ENCODE measurements around the gene VPS18.

VPS18 gene

DNA sequence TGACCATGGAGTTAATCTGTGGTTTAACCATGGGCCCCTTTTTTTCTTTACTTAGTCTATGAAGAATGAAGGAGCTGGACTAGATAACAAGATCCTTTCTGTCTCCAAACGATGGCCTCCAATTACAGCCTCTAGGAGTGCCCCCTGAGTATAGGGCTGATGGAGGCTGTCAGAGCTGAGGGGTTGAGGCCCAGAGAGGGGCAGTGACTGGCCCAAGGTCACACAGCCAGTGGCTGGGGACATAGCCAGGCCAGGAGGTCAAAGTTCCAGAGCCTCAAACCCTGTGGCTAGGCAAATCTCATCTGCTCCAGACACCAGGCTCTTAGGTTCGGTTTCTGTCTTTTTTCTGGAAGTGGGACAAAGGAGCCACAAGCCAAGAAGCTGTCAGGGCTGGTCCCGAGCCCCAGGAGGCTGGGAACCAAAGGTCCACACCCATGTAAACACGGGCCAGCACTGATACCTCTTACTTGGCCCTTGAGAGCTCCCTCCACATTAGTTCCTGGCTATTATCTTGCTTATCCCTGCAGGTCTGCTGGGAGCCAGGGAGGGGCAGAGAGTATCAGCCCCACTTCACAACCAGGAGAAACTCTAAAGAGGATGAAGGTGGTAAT lies 30.5 kb upstream of the VPS18 start:
- in situ Hi-C loops (cut with MboI; ENCODE audit: low pct_unique_long_range_greater_than_20kb, low sequenced_read_pairs) = no loop called here
- DNase-seq = no peak

DNA sequence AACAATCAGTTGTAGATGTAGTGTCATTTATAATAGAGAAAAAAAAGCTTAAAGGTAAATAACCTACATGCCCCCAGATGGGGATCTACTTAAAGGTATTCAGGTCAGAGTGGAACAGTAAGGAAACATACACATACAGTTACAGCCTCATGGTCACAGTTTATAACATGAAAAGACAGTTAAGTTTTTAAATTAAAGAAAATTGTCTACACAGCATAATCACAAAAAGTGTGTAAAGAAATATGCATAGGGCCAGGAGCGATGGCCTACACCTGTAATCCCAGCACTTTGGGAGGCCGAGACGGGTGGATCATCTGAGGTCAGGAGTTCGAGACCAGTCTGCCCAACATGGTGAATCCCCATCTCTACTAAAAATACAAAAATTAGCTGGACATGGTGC lies 27.1 kb upstream of the VPS18 start:
- DNase-seq = no peak
- in situ Hi-C loops (cut with MboI; ENCODE audit: low pct_unique_long_range_greater_than_20kb, low sequenced_read_pairs) = no loop called here

DNA sequence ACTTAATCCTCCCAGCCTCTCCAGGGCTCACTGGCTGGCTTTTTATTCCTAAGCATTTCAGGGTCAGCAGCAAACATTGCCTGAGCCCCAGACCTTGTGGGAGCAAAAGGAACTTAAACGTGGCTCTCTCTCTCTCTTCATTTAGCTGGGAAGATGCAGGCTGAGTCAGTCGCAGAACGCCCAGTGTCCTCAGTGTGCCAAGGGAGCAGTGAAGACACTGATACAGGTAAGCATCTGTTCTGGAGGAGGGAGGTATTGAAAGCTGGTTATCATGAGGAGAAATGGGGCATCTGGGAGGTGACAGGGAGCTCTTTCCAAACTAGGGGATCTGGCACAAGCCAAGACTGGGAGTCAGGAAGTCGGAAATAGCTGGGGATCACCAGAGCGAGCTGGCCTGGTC lies 24.6 kb upstream of the VPS18 start:
- DNase-seq = no peak
- in situ Hi-C loops (cut with MboI; ENCODE audit: low pct_unique_long_range_greater_than_20kb, low sequenced_read_pairs) = no loop called here

DNA sequence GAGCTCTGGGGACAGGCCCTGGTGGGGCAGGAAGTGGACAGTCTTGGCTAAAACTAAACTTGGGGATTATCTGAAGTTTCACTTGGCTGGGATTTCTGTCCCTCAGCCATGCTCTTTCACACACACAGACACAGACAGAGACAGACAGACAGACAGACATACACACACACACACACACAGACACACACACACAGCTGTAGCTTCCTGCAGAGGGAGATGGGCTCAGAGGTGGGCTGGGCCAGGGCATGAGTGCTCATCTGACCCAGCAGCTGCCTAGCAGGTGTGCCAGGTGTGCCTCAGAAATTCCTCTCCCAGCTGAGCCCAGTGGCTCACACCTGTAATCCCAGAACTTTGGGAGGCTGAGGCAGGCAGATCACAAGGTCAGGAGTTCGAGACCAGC lies 23.5 kb upstream of the VPS18 start:
- in situ Hi-C loops (cut with MboI; ENCODE audit: low pct_unique_long_range_greater_than_20kb, low sequenced_read_pairs) = no loop called here
- DNase-seq = no peak

DNA sequence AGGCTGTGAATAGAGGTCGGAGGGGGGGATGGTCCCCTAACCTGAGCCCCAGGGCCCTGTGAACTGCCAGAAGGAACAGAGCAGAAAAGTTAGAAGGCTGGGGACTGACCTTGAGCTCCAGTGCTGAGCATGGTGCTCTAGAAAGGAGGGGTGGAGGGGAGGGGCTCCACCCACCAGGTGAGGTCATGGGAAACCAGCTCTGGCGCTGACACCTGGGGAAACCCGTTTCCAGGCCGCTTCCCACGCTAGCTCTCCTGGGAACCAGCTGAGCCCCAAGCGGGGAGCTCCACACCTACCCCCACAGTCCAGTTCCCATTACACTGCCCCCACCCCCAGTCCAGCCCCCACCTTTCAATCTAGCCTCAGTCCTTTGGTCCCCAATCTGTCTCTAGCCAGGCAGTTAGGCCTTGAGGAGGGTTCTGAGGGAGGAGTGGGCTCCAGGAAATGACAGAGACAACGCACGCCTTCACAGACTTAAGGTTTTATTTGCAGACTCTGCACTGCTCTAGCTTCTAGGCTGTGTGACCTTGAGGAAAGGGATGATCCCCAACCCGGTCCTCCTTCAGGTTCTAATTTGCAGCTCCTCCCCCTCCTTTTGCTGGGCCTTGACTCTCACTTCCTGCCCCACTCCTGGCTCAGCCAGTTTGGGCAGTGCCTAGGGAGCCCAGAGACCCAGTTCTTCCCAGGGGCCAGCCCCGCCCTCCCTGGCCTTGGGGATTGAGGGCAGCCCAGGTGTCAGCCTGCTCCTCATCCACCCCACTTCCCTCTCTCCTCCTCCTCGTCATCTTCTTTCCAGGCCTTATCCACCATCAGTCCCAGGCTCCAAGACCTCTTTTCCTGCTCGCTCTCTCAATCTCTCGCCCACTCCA lies 22.3 kb upstream of the VPS18 start:
- in situ Hi-C loops (cut with MboI; ENCODE audit: low pct_unique_long_range_greater_than_20kb, low sequenced_read_pairs) = no loop called here
- no peak for DNase-seq

DNA sequence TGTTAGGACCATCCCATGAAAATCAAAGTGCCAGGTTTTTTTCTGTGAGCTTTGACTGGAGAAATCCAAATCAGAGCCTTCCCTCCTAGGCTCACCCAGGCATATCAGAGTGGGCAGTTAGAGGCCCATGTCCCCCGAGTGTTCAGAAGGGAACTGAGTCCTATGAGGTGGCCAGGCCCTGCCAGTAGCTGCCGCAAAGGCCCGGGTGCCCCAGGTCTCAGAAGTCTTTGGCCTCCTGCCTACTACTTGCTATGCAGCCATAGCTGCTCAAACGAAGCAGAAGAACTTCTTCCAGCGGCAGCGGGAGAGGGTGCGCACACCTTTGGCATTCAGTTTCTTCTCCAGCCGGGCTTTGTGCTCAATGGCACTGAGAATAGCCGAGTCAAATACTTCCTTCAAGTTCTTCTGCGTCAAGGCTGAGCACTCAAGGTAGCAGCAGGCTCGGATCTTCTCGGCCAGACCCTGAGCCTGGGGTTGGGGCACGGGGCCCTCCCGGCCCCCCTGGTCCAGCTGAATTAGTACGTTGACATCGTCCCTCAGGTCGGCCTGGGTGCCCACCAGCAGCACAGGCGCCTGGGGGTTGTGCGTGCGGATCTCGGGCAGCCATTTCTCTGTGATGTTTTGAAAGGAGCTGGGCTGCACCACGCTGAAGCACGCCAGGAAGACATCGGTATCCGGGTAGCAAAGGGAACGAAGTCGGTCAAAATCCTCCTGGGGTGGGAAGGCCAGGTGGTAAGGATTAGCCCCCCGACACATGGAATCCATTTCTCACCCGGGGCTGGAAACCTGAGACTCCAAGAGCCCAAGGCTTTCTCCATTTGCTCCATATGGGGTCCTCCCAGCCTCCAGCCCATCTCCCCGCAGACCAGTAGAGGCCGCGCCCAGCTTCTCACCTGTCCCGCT lies 21.2 kb upstream of the VPS18 start:
- in situ Hi-C loops (cut with MboI; ENCODE audit: low pct_unique_long_range_greater_than_20kb, low sequenced_read_pairs) = no loop called here
- DNase-seq = no peak

DNA sequence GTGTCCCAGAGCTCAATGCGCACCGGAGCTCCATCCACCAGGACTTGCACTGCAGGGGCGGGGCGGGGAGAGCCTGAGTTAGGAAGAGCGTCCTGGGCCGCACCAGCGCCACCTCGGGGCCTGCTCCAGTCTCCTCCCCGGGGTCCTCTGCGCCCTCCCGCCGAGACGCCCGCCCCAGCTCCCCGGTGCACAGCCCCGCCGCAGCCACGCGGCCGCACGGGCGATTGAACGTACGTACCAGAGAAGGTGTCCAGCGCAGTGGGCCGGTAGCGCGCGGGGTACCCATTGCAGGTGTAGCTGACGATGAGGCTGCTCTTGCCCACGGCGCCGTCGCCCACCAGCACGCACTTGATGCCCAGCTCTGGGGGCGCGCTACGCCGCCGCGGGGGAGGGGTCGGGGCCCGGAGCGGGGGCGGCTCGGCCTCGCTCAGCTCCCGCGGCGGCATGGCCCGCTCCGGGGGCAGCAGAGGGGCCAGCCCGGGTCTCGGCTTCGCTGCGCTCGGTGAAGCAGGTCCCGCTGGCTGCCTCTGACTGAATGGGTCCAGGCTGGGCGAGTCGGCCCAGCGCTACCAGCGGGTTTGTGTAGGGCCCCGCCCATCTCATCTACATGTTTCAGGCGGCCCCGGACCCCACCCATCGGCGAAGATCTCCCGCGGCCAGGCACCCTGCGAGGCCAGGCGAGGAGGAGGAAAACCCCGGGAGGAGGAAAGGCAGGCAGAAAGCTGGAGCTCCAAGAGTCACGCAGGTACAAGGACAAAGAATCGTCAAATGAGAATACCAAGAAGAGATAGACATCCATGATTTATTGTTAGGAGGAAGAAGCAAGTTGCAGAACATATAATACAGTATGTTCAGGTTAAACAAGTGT lies 20.3 kb upstream of the VPS18 start, which contains the start of gene RHOV:
TSS of gene RHOV (minus strand) at position 541 of the 868 bp plus-strand sequence. CDS start at position 446, 95 bp downstream.
- peak; percentile 79 for DNase-seq
- in situ Hi-C loops (cut with MboI; ENCODE audit: low pct_unique_long_range_greater_than_20kb, low sequenced_read_pairs) = no loop called here

DNA sequence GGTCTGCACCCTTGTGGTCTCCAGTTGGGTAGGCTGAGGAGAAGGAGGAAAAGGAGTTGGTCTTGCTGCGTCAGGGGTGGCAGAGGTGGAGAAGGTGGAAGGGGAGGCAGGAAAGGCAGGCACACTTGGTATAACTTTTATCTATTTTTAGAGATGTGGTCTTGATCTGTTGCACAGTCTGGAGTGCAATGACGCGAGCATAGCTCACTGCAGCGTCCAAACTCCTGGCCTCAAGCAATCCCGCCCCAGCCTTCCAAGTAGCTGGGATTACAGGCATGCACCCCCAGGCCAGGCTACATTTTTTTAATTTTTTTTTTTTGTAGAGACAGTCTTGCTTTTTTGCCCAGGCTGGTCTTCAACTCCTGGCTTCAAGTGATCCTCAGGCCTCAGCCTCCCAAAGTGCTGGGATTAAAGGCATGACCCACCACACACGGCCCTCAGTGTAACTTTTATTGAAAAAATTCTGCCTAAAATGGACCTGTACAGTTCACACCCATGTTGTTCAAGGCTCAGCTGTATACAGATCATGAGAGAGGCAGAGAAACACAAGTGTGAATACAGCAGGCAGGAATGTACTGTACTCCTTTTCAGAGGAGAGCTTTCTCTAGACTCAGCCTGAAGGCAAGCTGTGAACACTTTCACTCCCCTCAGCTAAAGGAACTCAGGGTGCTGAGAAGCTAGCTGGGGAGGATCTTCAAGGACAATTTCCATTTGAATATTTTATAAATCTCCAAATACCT lies 18.1 kb upstream of the VPS18 start:
- no peak for DNase-seq

DNA sequence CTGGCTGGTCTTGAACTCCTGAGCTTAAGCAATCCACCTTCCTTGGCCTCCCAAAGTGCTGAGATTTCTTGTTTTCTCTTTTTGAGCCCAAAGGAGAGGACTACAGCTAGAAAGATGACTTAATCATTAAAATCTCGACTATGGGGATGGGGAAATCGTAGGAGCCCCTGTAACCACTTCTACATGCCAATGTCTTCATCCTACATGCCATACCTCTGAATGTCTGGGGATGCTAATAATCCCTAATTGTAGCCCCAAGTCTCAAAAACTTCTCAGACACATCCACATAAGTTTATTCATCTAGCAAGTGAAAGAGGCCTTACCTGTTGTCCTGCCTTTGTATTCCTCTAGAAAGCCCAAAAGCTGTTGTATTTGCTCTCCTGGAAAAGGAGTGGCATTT lies 16.6 kb upstream of the VPS18 start:
- no peak for DNase-seq
- in situ Hi-C loops (cut with MboI; ENCODE audit: low pct_unique_long_range_greater_than_20kb, low sequenced_read_pairs) = no loop called here

More for the DNA sequence above, 18.1 kb upstream of the VPS18 start:
- in situ Hi-C loops (cut with MboI; ENCODE audit: low pct_unique_long_range_greater_than_20kb, low sequenced_read_pairs) = no loop called here

DNA sequence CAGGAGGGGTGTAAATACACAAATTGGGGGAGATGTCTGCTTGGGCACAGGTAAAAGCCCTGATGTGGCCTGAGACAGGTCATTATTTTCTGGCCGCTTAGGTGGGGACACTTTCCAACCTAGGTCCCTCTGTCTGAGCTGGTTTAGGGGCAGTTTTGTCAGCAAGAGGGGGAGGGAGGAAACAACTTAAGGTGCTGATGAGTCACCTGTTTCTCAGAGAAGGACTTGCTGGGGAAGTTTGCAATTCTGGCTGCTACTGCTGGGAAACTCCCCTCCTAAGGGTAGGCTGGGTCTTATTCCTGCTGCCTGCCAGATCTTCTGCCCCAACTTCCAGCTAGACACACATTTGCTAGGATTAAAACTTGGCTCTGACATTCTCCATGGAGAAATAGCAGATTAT lies 15.5 kb upstream of the VPS18 start:
- DNase-seq = no peak
- in situ Hi-C loops (cut with MboI; ENCODE audit: low pct_unique_long_range_greater_than_20kb, low sequenced_read_pairs) = no loop called here

DNA sequence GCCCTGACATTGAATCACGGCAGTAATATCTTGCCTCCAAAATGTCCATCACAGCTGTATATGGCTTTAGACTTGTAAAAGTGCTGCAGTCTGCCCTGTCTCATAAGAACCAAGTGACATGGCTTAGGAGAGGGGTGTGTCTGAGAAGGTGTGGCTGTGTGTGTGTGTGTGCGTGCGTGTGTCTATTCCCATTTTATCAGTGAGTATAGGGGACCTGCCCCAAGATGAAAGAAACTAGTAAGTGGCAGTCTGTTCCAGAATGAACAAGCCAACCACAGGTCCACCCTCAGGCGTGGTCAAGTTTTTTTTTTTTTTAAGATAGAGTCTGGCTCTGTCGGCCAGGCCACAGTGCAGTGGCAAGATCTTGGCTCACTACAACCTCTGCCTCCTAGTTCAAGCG lies 14.6 kb upstream of the VPS18 start:
- no peak for DNase-seq
- in situ Hi-C loops (cut with MboI; ENCODE audit: low pct_unique_long_range_greater_than_20kb, low sequenced_read_pairs) = no loop called here

DNA sequence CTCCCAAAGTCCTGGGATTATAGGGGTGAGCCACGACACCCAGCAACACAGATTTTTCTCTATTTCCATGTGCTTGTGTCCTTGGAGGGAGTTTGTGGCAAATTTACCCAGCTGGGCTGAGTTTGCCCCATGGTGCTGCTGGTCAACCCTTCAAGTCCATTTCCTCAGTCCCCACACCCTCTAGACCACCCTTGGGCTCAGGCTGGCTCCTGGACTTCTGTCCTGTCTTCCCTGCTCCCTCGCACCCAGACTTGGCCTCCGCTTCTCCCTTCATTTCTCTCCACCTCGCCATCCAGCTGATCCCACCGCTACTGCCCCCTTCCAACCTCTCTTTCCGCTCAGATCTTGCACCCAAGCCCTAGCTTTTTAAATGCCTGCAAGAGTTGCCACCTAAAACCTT lies 12.9 kb upstream of the VPS18 start:
- no peak for DNase-seq
- in situ Hi-C loops (cut with MboI; ENCODE audit: low pct_unique_long_range_greater_than_20kb, low sequenced_read_pairs) = no loop called here

DNA sequence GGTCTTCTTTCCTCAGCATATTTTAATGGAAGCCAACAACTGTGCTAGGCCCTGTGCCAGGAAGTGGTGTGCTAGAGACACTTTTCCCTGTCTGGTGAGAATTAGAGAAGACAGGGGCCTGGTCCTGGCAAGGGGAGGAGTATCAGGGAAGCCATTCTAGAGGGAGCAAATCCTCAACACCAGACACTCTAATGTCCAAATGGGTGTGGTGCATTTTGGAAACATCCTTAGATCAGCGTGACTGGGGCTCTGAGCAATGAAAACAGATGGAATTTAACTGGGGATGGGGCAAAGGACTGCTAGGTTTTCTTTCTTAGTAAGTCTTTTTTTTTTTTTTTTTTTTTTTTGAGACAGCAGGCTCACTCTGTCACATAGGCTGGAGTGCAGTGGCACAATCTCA lies 7.7 kb upstream of the VPS18 start:
- in situ Hi-C loops (cut with MboI; ENCODE audit: low pct_unique_long_range_greater_than_20kb, low sequenced_read_pairs) = no loop called here
- DNase-seq = no peak

DNA sequence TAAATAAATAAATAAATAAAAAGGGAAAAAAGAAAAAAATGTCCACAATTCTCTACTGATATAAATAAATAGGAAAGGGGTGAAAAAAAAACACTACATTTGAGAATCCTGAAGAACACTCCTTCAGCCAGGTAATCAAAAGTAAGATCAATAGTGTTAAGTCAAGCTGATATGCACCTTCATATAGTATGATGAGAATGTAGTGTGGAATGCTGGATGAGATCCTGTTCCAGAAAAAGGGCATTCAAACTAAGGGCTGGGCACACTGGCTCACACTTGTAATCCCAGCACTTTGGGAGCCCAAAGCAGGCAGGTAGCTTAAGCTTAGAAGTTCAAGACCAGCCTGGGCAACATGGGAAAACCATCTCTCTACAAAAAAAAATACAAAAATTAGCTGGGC lies 5.1 kb upstream of the VPS18 start:
- no peak for DNase-seq
- in situ Hi-C loops (cut with MboI; ENCODE audit: low pct_unique_long_range_greater_than_20kb, low sequenced_read_pairs) = no loop called here

DNA sequence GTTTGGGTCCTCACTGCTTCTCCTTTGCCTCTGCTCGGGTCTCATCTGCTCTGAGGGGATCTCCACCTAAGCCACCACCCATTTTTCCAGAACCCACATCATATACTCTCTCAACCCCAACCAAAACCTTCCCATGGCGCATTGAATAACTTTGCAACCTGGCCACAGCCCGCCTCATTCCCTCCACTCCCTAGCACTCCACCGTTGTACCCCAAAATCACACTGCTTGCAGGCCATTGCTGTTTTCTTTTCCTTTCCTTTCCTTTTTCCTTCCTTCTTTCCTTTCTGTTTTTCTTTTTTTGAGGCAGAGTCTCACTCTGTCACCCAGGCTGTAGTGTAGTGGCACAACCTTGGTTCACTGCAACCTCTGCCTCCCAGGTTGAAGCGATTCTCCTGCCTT lies 3.1 kb upstream of the VPS18 start:
- in situ Hi-C loops (cut with MboI; ENCODE audit: low pct_unique_long_range_greater_than_20kb, low sequenced_read_pairs) = no loop called here

DNA sequence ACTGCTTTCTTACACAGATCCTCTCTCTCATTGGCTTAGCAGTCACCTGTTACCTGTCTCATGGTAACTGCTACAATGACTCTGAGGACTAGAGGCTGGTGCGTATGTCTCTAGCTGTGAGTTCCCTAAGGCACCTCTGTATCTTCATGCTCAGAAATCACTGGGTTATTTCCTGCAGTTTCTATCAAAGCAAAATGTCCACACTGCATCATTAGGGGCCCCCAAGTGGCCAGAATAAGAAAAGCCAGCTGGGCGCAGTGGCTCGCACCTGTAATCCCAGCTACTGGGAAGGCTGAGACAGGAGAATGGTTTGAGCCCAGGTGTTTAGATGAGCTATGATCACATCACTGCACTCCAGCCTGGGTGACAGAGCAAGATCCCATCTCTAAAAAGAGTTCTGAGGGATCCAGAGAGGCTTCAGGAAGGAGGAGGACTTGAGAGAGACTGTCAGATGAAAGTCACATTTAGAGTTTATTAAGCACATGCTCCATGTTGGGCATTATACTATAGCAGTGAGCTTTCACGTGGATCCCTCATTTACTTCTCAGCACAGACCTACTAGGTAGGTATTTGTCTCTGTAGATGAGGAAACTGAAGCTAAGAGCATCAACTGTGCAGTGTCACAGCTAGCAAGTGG lies 2.3 kb upstream of the VPS18 start:
- DNase-seq = peak; percentile 63
- in situ Hi-C loops (cut with MboI; ENCODE audit: low pct_unique_long_range_greater_than_20kb, low sequenced_read_pairs) = no loop called here

More for the DNA sequence above, 3.1 kb upstream of the VPS18 start:
- DNase-seq = no peak

DNA sequence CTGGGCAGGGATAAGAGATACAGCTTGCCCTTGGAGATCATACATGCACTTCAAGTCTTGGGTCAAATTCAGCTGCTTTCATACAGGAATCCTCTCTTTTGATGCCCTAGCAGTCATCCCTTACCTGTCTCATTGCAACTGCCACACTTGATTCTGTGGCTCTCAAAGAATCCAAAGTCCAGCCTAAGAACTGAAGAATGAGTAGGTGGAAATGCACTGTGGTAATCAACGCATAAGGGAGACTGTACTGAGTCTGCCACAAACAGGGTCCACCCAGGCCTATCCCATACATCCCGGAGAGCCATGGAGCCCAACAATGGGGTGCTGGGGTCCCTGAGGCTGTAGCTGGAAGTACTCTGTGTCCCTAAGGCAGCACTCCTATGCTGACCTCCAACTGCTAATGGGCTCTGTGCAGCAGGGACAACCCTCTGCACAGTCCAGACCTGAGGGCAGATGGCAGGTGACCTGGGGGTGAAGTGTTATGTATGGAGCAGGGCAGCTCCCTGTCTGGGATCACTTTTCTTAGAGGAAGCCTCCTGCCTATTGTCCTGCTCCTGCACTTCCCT lies 1.7 kb upstream of the VPS18 start:
- no peak for DNase-seq
- in situ Hi-C loops (cut with MboI; ENCODE audit: low pct_unique_long_range_greater_than_20kb, low sequenced_read_pairs) = no loop called here
